HG02852 (cell line): ENCODE measurements around the gene FOXA1.
"Not testable (repeated sequence)": the region's sequence is repeated elsewhere in the genome, so short reads cannot be mapped to it uniquely, and the experiment has no call there.

Experiments
- ATAC-seq: cut with Tn5 transposase; IDR thresholded peaks from one replicate; pipeline ENCODE4 v1.9.1; 2021; ENCODE audit warnings: mild to moderate bottlenecking, moderate library complexity; ENCODE audit not compliant: unreplicated experiment

Gene FOXA1

GRCh38 chr14:37563189-37563588, 31.9 kb downstream of the FOXA1 start:
- no peak for ATAC-seq

DNA sequence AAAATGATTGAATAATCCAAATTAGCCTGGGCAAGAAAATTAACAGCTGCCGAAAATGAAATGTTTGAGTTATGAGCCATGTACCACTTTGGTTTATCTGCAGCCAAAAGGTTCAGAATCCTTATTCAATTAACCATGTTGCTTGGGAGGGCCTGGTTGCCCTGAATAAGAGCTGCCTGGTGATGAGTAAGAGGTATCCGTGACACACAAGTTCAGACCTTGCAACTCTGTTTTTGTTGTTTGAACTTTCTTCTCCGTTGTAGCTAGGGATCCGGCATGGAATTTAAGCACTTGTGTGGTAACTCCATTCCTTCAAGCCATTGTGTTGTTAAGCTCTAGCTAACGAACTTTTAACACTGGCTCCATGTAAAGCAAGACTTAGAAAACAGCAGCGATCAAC, 35.7 kb downstream of the FOXA1 start:
- no peak for ATAC-seq

GRCh38 chr14:37558740-37559139, 36.3 kb downstream of the FOXA1 start:
- ATAC-seq, result no peak

DNA sequence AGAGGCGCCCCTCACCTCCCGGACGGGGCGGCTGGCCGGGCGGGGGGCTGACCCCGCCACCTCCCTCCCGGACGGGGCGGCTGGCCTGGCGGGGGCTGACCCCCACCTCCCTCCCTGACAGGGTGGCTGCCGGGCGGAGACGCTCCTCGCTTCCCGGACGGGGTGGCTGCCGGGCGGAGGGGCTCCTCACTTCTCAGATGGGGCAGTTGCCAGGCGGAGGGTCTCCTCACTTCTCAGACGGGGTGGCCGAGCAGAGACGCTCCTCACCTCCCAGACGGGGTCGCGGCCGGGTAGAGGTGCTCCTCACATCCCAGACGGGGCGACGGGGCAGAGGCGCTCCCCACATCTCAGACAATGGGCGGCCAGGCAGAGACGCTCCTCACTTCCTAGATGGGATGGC, 39.5 kb downstream of the FOXA1 start:
- not testable (repeated sequence) for ATAC-seq

DNA sequence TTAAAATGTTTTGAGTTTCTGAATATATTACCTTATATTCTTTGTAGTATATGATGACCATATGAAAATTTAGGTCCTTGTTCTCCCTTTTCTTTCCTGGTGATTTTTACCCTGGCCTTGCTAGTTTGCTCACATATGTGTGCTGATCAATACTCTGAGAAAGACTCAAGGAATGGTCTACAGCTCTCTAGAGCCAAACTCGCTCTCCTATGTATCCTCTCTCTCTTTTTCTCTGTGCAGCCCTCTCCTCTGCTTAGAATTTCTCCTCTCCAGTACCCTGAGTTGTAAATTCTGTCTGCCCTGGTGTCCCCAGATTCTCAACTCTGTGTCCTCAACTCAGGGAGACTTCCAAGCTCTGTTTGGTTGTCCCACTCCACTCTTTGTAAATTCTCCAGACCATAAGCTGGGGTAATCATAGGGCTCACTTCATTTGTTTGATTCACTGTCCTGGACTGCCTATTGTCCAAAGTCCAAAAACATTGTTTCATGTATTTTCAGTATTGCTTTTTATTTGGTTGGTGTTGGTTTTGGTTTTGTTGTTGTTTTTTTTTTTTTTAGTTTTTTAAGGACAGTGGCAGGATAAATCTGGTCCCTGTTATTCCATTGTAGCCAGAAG, 41.0 kb downstream of the FOXA1 start:
- ATAC-seq, result no peak

GRCh38 chr14:37551119-37551518, 43.9 kb downstream of the FOXA1 start:
- no peak for ATAC-seq

DNA sequence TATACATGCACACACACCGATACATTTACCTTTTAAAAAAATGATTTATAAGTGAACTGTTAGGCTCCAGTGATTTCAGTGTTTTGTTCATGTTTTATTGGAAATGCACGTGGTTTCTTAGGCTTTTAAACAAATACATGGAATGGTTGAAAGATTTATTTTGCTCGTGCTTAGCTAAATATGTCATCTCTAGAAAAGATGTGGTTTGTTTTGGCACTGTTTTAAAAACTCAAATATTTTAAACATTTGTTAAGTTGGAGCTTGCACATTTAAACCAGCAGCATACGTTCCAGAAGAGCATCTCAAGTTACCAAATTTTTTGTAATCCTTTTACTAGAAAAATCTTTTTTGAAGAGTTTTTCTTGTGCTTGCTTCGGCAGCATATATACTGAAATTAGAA, 44.5 kb downstream of the FOXA1 start:
- ATAC-seq, result no peak

GRCh38 chr14:37546621-37547447, 48.2 kb downstream of the FOXA1 start:
- no peak for ATAC-seq

DNA sequence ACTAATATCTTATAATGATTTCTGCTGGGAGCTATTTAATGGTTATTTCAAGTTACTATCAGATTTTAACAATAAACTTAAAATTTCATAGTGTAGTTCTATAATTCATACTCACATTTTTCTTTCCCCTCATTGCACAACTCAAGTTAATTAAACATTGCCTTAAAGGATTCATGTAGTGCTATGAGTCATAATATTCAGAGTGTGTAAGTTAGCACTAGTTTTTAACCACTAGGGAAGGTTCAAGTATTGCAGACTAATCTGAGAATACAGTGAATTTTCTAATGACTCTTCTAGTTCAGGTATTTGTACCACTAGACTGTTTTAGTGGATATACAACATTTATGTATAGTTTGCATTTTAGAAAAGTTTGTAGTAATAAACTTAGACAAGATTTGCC, 49.9 kb downstream of the FOXA1 start:
- no peak for ATAC-seq

GRCh38 chr14:37544407-37544806, 50.6 kb downstream of the FOXA1 start:
- no peak for ATAC-seq

DNA sequence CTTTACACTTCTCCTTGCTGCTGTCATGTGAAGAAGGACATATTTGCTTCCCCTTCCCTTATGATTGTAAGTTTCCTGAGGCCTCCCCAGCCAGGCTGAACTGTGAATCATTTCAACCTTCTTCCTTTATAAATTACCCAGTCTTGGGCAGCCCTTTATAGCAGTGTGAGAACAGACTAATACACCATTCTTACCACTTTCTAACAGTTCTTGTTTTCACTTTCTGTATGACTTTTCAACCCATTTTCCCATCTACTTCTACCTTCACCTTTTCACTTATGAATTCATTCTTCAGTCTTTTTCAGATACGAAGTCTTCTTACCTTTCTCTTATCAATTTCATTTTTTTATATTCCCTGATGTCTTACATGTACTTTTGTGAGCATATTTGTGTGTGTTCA, 55.1 kb downstream of the FOXA1 start:
- no peak for ATAC-seq
